ENCODE data around the gene DENND1B. TPM values are rescaled to one million over a fixed set of nuclear protein-coding genes. Genes with fewer than 3 reads are reported as not detected.
"Not testable (repeated sequence)": the region's sequence is repeated elsewhere in the genome, so short reads cannot be mapped to it uniquely, and the experiment has no call there.

DENND1B gene
- polyA plus RNA-seq, 1 donor from 2014 or later: 12.4 TPM

GRCh38 chr1:197510691-197511378 is 264.4 kb downstream of the DENND1B start:
- Histone ChIP-seq H3K9me2 (ENCODE audit: insufficient read depth, low read length) (no peaks in the 10 kb centered on the region), H3K4me3 (ENCODE audit: low read length) (no peak overlapping the region), H3K79me2 (replicated peaks; ENCODE audit: insufficient read depth, low read length) (no peaks in the 10 kb centered on the region), H3K27ac (ENCODE audit: low read length) (no peak overlapping the region), H3K27me3 (ENCODE audit: insufficient read depth, low read depth, low read length) (no peaks in the 10 kb centered on the region), H3K9me3 (ENCODE audit: low read length) (no peaks in the 10 kb centered on the region), H2AFZ (ENCODE audit: low read depth, low read length) (no peak overlapping the region), H3K36me3 (ENCODE audit: insufficient read depth, low read length) (no peaks in the 10 kb centered on the region), H3F3A (ENCODE audit: insufficient read depth, low read length, poor library complexity, severe bottlenecking) (no peaks in the 10 kb centered on the region), H4K20me1 (ENCODE audit: insufficient read depth) (no peaks in the 10 kb centered on the region), H3K4me2 (ENCODE audit: low read length) (no peak overlapping the region), H3K9ac (ENCODE audit: low read length) (no peak overlapping the region)
- TF ChIP-seq, protein P1, sequence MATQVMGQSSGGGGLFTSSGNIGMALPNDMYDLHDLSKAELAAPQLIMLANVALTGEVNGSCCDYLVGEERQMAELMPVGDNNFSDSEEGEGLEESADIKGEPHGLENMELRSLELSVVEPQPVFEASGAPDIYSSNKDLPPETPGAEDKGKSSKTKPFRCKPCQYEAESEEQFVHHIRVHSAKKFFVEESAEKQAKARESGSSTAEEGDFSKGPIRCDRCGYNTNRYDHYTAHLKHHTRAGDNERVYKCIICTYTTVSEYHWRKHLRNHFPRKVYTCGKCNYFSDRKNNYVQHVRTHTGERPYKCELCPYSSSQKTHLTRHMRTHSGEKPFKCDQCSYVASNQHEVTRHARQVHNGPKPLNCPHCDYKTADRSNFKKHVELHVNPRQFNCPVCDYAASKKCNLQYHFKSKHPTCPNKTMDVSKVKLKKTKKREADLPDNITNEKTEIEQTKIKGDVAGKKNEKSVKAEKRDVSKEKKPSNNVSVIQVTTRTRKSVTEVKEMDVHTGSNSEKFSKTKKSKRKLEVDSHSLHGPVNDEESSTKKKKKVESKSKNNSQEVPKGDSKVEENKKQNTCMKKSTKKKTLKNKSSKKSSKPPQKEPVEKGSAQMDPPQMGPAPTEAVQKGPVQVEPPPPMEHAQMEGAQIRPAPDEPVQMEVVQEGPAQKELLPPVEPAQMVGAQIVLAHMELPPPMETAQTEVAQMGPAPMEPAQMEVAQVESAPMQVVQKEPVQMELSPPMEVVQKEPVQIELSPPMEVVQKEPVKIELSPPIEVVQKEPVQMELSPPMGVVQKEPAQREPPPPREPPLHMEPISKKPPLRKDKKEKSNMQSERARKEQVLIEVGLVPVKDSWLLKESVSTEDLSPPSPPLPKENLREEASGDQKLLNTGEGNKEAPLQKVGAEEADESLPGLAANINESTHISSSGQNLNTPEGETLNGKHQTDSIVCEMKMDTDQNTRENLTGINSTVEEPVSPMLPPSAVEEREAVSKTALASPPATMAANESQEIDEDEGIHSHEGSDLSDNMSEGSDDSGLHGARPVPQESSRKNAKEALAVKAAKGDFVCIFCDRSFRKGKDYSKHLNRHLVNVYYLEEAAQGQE (IDR thresholded peaks at IDR 0.05; ENCODE audit: borderline replicate concordance): no peak
- TF ChIP-seq EP300 (conservative IDR thresholded peaks at IDR 0.05; ENCODE audit: poor library complexity, severe bottlenecking) (no peak), POLR2AphosphoS5 (IDR thresholded peaks at IDR 0.05) (no peak), RAD21 (conservative IDR thresholded peaks at IDR 0.05) (no peak), SMC3 (conservative IDR thresholded peaks at IDR 0.05; ENCODE audit: poor library complexity) (no peak)
- TF ChIP-seq, protein P2, sequence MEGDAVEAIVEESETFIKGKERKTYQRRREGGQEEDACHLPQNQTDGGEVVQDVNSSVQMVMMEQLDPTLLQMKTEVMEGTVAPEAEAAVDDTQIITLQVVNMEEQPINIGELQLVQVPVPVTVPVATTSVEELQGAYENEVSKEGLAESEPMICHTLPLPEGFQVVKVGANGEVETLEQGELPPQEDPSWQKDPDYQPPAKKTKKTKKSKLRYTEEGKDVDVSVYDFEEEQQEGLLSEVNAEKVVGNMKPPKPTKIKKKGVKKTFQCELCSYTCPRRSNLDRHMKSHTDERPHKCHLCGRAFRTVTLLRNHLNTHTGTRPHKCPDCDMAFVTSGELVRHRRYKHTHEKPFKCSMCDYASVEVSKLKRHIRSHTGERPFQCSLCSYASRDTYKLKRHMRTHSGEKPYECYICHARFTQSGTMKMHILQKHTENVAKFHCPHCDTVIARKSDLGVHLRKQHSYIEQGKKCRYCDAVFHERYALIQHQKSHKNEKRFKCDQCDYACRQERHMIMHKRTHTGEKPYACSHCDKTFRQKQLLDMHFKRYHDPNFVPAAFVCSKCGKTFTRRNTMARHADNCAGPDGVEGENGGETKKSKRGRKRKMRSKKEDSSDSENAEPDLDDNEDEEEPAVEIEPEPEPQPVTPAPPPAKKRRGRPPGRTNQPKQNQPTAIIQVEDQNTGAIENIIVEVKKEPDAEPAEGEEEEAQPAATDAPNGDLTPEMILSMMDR (IDR thresholded peaks at IDR 0.05; ENCODE audit: poor library complexity, severe bottlenecking): no peak

GRCh38 chr1:197496722-197497121 is 278.6 kb downstream of the DENND1B start:
- TF ChIP-seq, protein P2 (IDR thresholded peaks at IDR 0.05; ENCODE audit: poor library complexity, severe bottlenecking): no peak
- no peak for TF ChIP-seq SMC3 (conservative IDR thresholded peaks at IDR 0.05; ENCODE audit: poor library complexity)
- TF ChIP-seq TAF1 (IDR thresholded peaks at IDR 0.05; ENCODE audit: low read depth): no peak
- TF ChIP-seq EP300 (conservative IDR thresholded peaks at IDR 0.05; ENCODE audit: poor library complexity, severe bottlenecking): no peak
- no peak for TF ChIP-seq MXI1 (conservative IDR thresholded peaks at IDR 0.05; ENCODE audit: poor library complexity, severe bottlenecking)
- TF ChIP-seq EZH2 (IDR thresholded peaks at IDR 0.05; ENCODE audit: borderline replicate concordance, insufficient read depth, low read length, poor library complexity, severe bottlenecking): no peak
- TF ChIP-seq RAD21 (conservative IDR thresholded peaks at IDR 0.05): no peak
- no peak for TF ChIP-seq POLR2AphosphoS5 (IDR thresholded peaks at IDR 0.05)
- TF ChIP-seq, protein P1 (IDR thresholded peaks at IDR 0.05; ENCODE audit: borderline replicate concordance): no peak
- Histone ChIP-seq H3K9me2 (ENCODE audit: insufficient read depth, low read length) (no peaks in the 10 kb centered on the region), H3K36me3 (ENCODE audit: insufficient read depth, low read length) (no peaks in the 10 kb centered on the region), H3K79me2 (replicated peaks; ENCODE audit: insufficient read depth, low read length) (no peaks in the 10 kb centered on the region), H2AFZ (ENCODE audit: low read depth, low read length) (no peak overlapping the region), H3K4me3 (ENCODE audit: low read length) (no peak overlapping the region), H4K20me1 (ENCODE audit: insufficient read depth) (no peaks in the 10 kb centered on the region), H3K27ac (ENCODE audit: low read length) (no peak overlapping the region), H3K4me2 (ENCODE audit: low read length) (no peak overlapping the region), H3K9me3 (ENCODE audit: low read length) (no peaks in the 10 kb centered on the region), H3F3A (ENCODE audit: insufficient read depth, low read length, poor library complexity, severe bottlenecking) (no peaks in the 10 kb centered on the region), H3K27me3 (ENCODE audit: insufficient read depth, low read depth, low read length) (no peaks in the 10 kb centered on the region), H3K9ac (ENCODE audit: low read length) (no peak overlapping the region)

- H2AFZ ChIP-seq (ENCODE audit: low read depth, low read length); H3K9ac ChIP-seq (ENCODE audit: low read length); H3K9me3 ChIP-seq (ENCODE audit: low read length); H3K4me2 ChIP-seq (ENCODE audit: low read length); H3K27me3 ChIP-seq (ENCODE audit: insufficient read depth, low read depth, low read length); H3K36me3 ChIP-seq (ENCODE audit: insufficient read depth, low read length); H3K27ac ChIP-seq (ENCODE audit: low read length); H3K9me2 ChIP-seq (ENCODE audit: insufficient read depth, low read length); H3F3A ChIP-seq (ENCODE audit: insufficient read depth, low read length, poor library complexity, severe bottlenecking); H3K4me3 ChIP-seq (ENCODE audit: low read length); H4K20me1 ChIP-seq (ENCODE audit: insufficient read depth); H3K79me2 ChIP-seq (replicated peaks; ENCODE audit: insufficient read depth, low read length): not testable (repeated sequence)
These were observed 283.8 kb downstream of the DENND1B start for GRCh38 chr1:197491505-197491904.

All from neural cell (in vitro differentiated cells).